HFFc6 (cell line): ENCODE measurements around the gene STX8. TPM values are rescaled to one million over a fixed set of nuclear protein-coding genes. Genes with fewer than 3 reads are reported as not detected.
"Not testable (repeated sequence)": the region's sequence is repeated elsewhere in the genome, so short reads cannot be mapped to it uniquely, and the experiment has no call there.

ENCODE experiments used
- DNase-seq: peaks from one replicate; pipeline ENCODE4 v3.0.0-alpha.2; 2018
- H3K27ac Mint-ChIP-seq: 2 replicates; pipeline ENCODE4 v1.8.0; 2020; ENCODE audit warnings: mild to moderate bottlenecking, mixed read lengths
- H3K27me3 Mint-ChIP-seq: 2 replicates; pipeline ENCODE4 v1.8.0; 2021; ENCODE audit warnings: mild to moderate bottlenecking, moderate library complexity, mixed read lengths; ENCODE audit not compliant: insufficient read depth
- H3K36me3 Mint-ChIP-seq: 2 replicates; pipeline ENCODE4 v1.8.0; 2021; ENCODE audit warnings: low read depth, mixed read lengths
- H3K4me1 Mint-ChIP-seq: 2 replicates; pipeline ENCODE4 v1.8.0; 2020; ENCODE audit warnings: low read depth, mixed read lengths
- H3K4me3 Mint-ChIP-seq: 2 replicates; pipeline ENCODE4 v1.8.0; 2020; ENCODE audit warnings: mild to moderate bottlenecking, moderate library complexity, mixed read lengths
- H3K9me3 Mint-ChIP-seq: 2 replicates; pipeline ENCODE4 v1.8.0; 2020; ENCODE audit warnings: mild to moderate bottlenecking, mixed read lengths
- long read RNA-seq: library from polyadenylated mRNA; unstranded; transcript quantifications from one replicate; pipeline ENCODE4 v2.0.0, GENCODE V29; 2019
- total RNA-seq, 6 experiments: library from RNA; stranded (reverse); fragmentation: NEBNext Ultra II Directional; extraction: Animal tissue kit (Norgen Biotek cat#: 25700); gene quantifications; 2 replicates in 1 of 6; 3 replicates in 5 of 6; pipeline ENCODE4 v1.2.3, GENCODE V29; 2021
- TF ChIP-seq, protein P1 (sequence below): fragments of 200-600 bp; sonication (generic); IDR thresholded peaks from 2 replicates; pipeline ENCODE4 v1.5.0; 2021; ENCODE audit warnings: antibody characterized with exemption, mild to moderate bottlenecking

STX8 gene, protein sequence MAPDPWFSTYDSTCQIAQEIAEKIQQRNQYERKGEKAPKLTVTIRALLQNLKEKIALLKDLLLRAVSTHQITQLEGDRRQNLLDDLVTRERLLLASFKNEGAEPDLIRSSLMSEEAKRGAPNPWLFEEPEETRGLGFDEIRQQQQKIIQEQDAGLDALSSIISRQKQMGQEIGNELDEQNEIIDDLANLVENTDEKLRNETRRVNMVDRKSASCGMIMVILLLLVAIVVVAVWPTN
- total RNA-seq, result 10 to 100 TPM; 48.9 to 73.8 (median 60.9) TPM
- long read RNA-seq, transcript STX8-201 (8 exons, 1,246 nt), result major isoform, 21 of 33 reads
- long read RNA-seq, partial matches to known transcripts, result 2 of 33 reads
- long read RNA-seq, other reads (novel, unspliced or antisense), result 8 of 33 reads

DNA sequence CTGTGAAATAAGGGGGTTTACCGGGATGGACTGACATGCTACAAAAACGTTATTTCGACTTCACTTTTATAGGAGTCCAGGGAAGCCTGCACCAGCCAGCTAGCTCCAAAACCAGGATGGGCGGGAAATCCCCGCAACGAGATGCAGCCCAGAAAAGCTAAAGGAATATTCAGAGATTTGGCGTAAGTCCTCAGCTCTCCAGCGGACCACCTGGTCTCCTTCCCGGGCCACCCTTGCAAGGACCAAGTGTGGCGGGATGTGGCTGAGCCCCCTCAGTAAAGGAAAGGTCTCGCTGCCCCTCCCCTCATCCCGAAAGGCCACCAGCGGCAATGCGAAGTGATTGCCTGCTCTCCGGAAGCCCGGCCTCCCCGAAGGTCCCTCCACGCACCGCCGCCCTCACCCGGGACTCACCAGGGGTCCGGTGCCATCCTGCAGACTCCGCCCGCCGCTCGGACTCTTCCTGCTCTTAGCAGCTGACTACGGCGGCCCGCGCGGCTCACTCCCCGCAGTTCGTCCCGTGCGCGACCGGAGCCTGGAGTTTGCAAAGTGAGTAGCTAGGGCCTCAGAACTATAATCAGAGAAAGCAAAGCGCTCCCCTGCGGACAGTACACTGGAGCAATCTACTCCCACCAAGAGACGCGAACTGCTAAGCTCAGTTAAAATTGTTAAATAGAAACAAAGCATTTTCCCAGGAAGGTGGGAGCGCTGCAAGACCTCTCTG lies at the start of gene STX8:
Gene STX8 (minus strand): TSS at position 440 of the 721 bp plus-strand sequence. CDS start 12 bp downstream, at position 428.
- Mint-ChIP-seq H3K36me3 (no peaks in the 10 kb centered on the region), H3K4me1 (peaks cover 17% of the 10 kb centered on the region), H3K4me3 (peak within 1 kb of the TSS; percentile 92), H3K27me3 (no peaks in the 10 kb centered on the region; the same call in 1 of the 2 replicates), H3K9me3 (no peaks in the 10 kb centered on the region), H3K27ac (peak within 1 kb of the TSS; percentile 82)
- TF ChIP-seq, protein P1, sequence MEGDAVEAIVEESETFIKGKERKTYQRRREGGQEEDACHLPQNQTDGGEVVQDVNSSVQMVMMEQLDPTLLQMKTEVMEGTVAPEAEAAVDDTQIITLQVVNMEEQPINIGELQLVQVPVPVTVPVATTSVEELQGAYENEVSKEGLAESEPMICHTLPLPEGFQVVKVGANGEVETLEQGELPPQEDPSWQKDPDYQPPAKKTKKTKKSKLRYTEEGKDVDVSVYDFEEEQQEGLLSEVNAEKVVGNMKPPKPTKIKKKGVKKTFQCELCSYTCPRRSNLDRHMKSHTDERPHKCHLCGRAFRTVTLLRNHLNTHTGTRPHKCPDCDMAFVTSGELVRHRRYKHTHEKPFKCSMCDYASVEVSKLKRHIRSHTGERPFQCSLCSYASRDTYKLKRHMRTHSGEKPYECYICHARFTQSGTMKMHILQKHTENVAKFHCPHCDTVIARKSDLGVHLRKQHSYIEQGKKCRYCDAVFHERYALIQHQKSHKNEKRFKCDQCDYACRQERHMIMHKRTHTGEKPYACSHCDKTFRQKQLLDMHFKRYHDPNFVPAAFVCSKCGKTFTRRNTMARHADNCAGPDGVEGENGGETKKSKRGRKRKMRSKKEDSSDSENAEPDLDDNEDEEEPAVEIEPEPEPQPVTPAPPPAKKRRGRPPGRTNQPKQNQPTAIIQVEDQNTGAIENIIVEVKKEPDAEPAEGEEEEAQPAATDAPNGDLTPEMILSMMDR, result no peak; the same call in 1 of the 2 replicates
- peak; percentile 89 for DNase-seq

DNA sequence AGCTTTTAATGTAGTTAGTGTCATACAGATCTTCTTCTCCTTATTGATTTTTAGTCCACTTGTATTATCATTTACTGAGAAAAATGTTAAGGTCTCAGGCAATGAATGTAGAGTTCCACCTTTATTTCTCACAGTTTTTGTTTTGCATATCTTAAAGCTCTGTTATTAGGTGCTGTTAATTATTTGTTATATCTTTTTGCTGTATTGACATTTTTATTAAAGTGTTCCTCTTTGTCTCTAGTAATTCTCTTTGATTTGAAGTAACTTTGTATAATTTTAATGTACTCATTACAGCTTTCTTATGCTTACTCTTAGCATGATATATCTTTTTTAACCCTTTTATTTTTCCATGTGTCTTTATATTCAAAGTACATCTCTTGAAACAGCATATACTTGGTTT lies 47.3 kb upstream of the STX8 start:
- H3K4me1 Mint-ChIP-seq, result no peaks in the 10 kb centered on the region
- H3K27ac Mint-ChIP-seq, result no peak overlapping the region

DNA sequence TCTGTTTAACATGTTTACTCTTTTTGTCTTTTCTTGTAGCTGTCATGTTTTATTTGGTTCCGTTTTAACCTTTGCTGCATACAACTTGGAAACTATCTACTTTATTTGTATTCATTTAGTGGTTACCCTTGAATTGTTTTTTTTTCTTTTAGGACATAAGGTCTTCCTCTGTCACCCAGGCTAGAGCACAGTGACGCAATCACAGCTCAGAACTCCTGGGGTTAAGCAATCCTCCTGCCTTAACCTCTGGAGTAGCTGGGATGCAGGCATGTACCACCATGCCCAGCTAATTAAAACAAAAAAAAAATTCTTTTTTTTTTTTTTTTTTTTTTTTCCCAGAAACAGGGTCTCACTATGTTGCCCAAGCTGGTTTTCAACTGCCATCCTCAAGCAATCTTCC lies 39.9 kb upstream of the STX8 start:
- Mint-ChIP-seq H3K27ac (no peak overlapping the region), H3K36me3 (no peaks in the 10 kb centered on the region), H3K4me3 (no peak overlapping the region), H3K27me3 (no peaks in the 10 kb centered on the region), H3K4me1 (no peaks in the 10 kb centered on the region), H3K9me3 (no peaks in the 10 kb centered on the region)
- TF ChIP-seq, protein P1, result no peak
- DNase-seq, result no peak

More for the DNA sequence above, 47.3 kb upstream of the STX8 start:
- H3K4me3 Mint-ChIP-seq, result no peak overlapping the region
- no peaks in the 10 kb centered on the region for H3K36me3 Mint-ChIP-seq
- H3K27me3 Mint-ChIP-seq, result no peaks in the 10 kb centered on the region
- TF ChIP-seq, protein P1, result no peak
- H3K9me3 Mint-ChIP-seq, result peaks cover 19% of the 10 kb centered on the region
- DNase-seq, result no peak

DNA sequence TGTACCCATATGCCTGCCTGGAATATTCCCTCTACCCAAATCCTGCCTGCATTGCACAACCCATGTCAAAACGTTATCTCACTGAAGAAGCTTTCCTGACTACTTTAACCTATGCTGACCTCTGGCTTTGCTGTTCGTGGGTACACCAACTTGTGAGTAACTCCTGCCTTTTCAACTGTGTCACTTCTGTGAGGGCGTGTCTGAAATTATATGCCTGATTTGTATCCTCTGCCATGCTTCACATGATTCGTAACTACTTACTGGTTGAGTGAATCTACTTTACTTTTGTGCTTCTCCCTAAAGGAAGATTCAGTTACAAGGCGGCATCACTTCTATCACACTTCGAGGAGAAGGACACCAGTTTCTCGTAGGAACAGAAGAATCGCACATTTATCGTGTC lies 36.4 kb upstream of the STX8 start:
- H3K9me3 Mint-ChIP-seq, result peaks cover 5% of the 10 kb centered on the region; the same call in 1 of the 2 replicates
- peaks cover 5% of the 10 kb centered on the region; the same call in 1 of the 2 replicates for H3K36me3 Mint-ChIP-seq
- TF ChIP-seq, protein P1, result no peak
- DNase-seq, result no peak
- H3K4me1 Mint-ChIP-seq, result no peaks in the 10 kb centered on the region
- H3K4me3 Mint-ChIP-seq, result no peak overlapping the region
- no peaks in the 10 kb centered on the region for H3K27me3 Mint-ChIP-seq
- no peak overlapping the region for H3K27ac Mint-ChIP-seq

DNA sequence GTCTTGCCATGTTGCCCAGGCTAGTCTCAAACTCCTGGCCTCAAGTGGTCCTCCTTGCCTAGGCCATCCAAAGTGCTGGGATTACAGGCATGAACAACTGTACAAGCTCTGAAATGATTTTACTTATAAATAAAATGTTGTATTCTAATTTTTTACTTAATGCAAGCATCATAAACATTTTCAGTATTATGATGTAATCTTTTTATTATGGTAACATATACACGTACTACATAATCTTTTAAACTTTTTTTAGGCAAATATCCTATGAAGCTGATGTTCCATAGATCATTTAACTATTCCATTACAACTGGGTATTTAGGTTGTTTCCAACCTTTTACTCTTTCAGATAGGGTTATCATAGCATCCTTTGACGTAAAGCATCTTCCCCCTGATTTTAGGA lies 35.9 kb upstream of the STX8 start:
- Mint-ChIP-seq H3K27me3 (no peaks in the 10 kb centered on the region), H3K36me3 (peaks cover 5% of the 10 kb centered on the region; the same call in 1 of the 2 replicates), H3K9me3 (peaks cover 5% of the 10 kb centered on the region; the same call in 1 of the 2 replicates), H3K27ac (no peak overlapping the region), H3K4me3 (no peak overlapping the region), H3K4me1 (no peaks in the 10 kb centered on the region)
- DNase-seq, result no peak
- TF ChIP-seq, protein P1, result no peak

DNA sequence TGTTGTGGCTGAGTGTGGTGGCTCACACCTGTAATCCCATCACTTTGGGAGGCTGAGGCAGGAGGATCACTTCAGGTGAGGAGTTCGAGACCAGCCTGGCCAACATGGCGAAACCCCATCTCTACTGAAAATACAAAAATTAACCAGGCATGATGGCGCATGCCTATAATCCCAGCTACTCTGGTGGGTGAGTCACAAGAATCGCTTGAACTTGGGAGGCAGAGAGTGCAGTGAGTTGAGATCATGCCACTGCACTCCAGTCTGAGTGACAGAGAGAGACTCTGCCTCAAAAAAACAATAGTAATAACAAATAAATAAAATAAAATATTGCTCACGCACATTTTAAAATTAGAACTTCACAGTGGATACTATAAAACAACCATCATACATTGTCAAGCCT lies 31.4 kb upstream of the STX8 start:
- not testable (repeated sequence) for H3K27ac Mint-ChIP-seq, H3K4me3 Mint-ChIP-seq, H3K4me1 Mint-ChIP-seq, H3K36me3 Mint-ChIP-seq, H3K27me3 Mint-ChIP-seq, DNase-seq
- H3K9me3 Mint-ChIP-seq, result peaks cover 18% of the 10 kb centered on the region; the same call in 1 of the 2 replicates
